SH-SY5Y (cell line): ENCODE measurements around the gene MPRIP.

ENCODE experiments used
- GATA2 ChIP-seq: IDR thresholded peaks from 2 replicates; pipeline ENCODE4 v1.6.1; 2011; ENCODE audit warnings: mild to moderate bottlenecking, low read depth, low read length
- GATA3 ChIP-seq: IDR thresholded peaks from 2 replicates; pipeline ENCODE4 v1.6.1; 2011; ENCODE audit warnings: low read depth, mild to moderate bottlenecking, low read length, moderate library complexity

Gene MPRIP

GRCh38 chr17:17087424-17088015, 45.3 kb downstream of the MPRIP start:
- no peak for TF ChIP-seq GATA3
- no peak for TF ChIP-seq GATA2

GRCh38 chr17:17088086-17088485, 45.8 kb downstream of the MPRIP start:
- TF ChIP-seq GATA3, result no peak
- TF ChIP-seq GATA2, result no peak

- TF ChIP-seq GATA2, result no peak
- no peak for TF ChIP-seq GATA3
Measured at GRCh38 chr17:17088541-17089525, 46.6 kb downstream of the MPRIP start.

- TF ChIP-seq GATA2 (no peak), GATA3 (no peak)
Measured at GRCh38 chr17:17089796-17090641, 47.8 kb downstream of the MPRIP start.

GRCh38 chr17:17090642-17091103, 48.4 kb downstream of the MPRIP start:
- TF ChIP-seq GATA3 (no peak), GATA2 (no peak)

GRCh38 chr17:17091276-17091675, 49.0 kb downstream of the MPRIP start:
- TF ChIP-seq GATA3 (no peak), GATA2 (no peak)

- TF ChIP-seq GATA3, result no peak
- no peak for TF ChIP-seq GATA2
Measured at GRCh38 chr17:17091856-17092756, 49.8 kb downstream of the MPRIP start.

- no peak for TF ChIP-seq GATA2
- TF ChIP-seq GATA3, result no peak
Measured at GRCh38 chr17:17093764-17094163, 51.5 kb downstream of the MPRIP start.

- TF ChIP-seq GATA3 (no peak), GATA2 (no peak)
Measured at GRCh38 chr17:17096438-17097178, 54.4 kb downstream of the MPRIP start.

- TF ChIP-seq GATA2 (no peak), GATA3 (no peak)
Measured at GRCh38 chr17:17097763-17098345, 55.6 kb downstream of the MPRIP start.

GRCh38 chr17:17098551-17099179, 56.4 kb downstream of the MPRIP start:
- TF ChIP-seq GATA3 (no peak), GATA2 (no peak)

GRCh38 chr17:17102176-17102575, 59.9 kb downstream of the MPRIP start:
- TF ChIP-seq GATA2 (no peak), GATA3 (no peak)
